GM19468 (cell line): Measurements from ENCODE around the gene BEST1.
A peak's percentile ranks its signal among the peaks of the same experiment; 100 is the strongest.
"Not testable (repeated sequence)": the region's sequence is repeated elsewhere in the genome, so short reads cannot be mapped to it uniquely, and the experiment has no call there.

Source experiments
- ATAC-seq: cut with Tn5 transposase; IDR thresholded peaks from one replicate; pipeline ENCODE4 v1.9.1; 2021; ENCODE audit warnings: mild to moderate bottlenecking, moderate library complexity, moderate number of reproducible peaks; ENCODE audit not compliant: unreplicated experiment; ENCODE audit errors: extremely low read depth

The BEST1 gene

GRCh38 chr11:61962213-61963015 is 12.3 kb downstream of the BEST1 start:
- no peak for ATAC-seq

GRCh38 chr11:61963016-61963281 is 12.8 kb downstream of the BEST1 start:
- ATAC-seq = no peak

GRCh38 chr11:61963282-61964057 is 13.3 kb downstream of the BEST1 start:
- no peak for ATAC-seq

GRCh38 chr11:61964058-61964665 is 14.0 kb downstream of the BEST1 start:
- no peak for ATAC-seq

- not testable (repeated sequence) for ATAC-seq
Measured at GRCh38 chr11:61964666-61965271, 14.6 kb downstream of the BEST1 start.

GRCh38 chr11:61966734-61967115 is 16.6 kb downstream of the BEST1 start:
- ATAC-seq = no peak

- ATAC-seq = peak; percentile 26
Measured at GRCh38 chr11:61967116-61967923, 17.2 kb downstream of the BEST1 start, which contains the start of gene FTH1. TSS of gene FTH1 (minus strand) at chr11:61967634. CDS start at chr11:61967425, 209 bp downstream.

GRCh38 chr11:61967924-61968757 is 18.0 kb downstream of the BEST1 start:
- ATAC-seq = no peak

- no peak for ATAC-seq
Measured at GRCh38 chr11:61968758-61969390, 18.7 kb downstream of the BEST1 start.

GRCh38 chr11:61969391-61969758 is 19.2 kb downstream of the BEST1 start:
- ATAC-seq = no peak

GRCh38 chr11:61969838-61970662 is 19.9 kb downstream of the BEST1 start:
- no peak for ATAC-seq

- no peak for ATAC-seq
Measured at GRCh38 chr11:61971248-61972111, 21.3 kb downstream of the BEST1 start.

GRCh38 chr11:61972112-61972671 is 22.0 kb downstream of the BEST1 start:
- no peak for ATAC-seq

- no peak for ATAC-seq
Measured at GRCh38 chr11:61972672-61973475, 22.7 kb downstream of the BEST1 start.

GRCh38 chr11:61973476-61974162 is 23.5 kb downstream of the BEST1 start:
- ATAC-seq = no peak
